GM10847 (cell line): Measurements from ENCODE around the gene MLANA.

ENCODE experiments used
- POLR2A ChIP-seq: IDR thresholded peaks from 2 replicates; pipeline ENCODE4 v1.6.1; 2011; ENCODE audit not compliant: insufficient read length; ENCODE audit errors: extremely low read depth

MLANA gene

DNA sequence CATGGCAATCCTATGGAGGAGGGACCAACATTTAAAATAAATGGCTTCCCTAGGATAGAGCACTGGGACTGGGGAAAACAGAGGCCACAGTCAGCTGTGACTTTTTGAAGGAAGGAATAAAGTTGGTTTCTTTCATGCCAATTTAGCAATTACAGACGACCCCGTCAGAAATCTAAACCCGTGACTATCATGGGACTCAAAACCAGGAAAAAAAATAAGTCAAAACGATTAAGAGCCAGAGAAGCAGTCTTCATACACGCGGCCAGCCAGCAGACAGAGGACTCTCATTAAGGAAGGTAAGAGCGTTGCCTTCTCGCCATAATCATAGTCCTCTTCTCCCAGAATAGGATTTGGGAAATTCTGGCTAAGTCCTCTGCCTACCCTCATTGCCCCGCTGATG is at the start of gene MLANA:
MLANA (plus strand) TSS at position 249 of the 400 bp plus-strand sequence. CDS start 1,586 bp downstream, outside the sequence.
- TF ChIP-seq POLR2A = no peak

GRCh38 chr9:5841771-5842573 is 48.7 kb upstream of the MLANA start:
- no peak for TF ChIP-seq POLR2A

DNA sequence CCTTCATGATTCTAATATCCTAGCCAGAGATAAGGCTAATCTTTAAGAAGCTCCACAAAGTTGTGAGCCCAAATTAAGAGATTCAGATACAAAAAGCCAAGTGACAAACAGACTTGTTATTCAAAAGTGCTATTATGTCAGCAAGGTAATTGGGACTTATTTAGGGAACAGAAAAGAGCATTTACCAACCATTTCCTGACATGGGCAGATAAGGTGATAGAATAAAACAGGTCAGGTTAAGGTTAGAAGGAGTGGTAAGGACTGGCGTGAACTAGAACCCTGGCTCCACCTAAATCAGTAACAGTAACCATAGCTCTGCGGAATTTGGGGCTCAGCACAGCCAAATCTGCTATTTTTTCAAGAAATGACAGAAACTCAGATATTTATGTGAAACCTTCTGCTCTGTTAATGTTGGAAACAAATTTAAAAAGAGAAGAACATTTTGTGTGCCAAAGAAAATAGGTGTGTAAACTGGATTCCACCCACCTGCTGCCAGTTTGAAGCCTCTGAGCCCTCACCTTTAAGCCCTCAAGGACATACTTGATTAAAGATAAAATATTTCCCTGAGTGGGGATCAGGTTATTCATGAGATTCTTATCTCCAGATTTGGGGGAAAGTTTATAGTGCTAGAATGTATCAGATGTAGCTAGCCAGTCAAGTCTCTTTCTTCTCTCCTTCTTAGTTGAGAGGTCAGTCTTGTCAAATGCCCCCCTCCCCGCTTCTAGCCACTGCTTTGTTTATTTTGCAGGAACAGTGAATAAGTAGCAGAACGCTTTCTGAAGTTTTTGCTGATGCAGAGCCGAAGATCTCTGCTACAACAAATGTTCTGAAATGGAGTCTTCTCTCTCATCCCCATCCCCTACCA is 47.5 kb upstream of the MLANA start:
- no peak for TF ChIP-seq POLR2A

DNA sequence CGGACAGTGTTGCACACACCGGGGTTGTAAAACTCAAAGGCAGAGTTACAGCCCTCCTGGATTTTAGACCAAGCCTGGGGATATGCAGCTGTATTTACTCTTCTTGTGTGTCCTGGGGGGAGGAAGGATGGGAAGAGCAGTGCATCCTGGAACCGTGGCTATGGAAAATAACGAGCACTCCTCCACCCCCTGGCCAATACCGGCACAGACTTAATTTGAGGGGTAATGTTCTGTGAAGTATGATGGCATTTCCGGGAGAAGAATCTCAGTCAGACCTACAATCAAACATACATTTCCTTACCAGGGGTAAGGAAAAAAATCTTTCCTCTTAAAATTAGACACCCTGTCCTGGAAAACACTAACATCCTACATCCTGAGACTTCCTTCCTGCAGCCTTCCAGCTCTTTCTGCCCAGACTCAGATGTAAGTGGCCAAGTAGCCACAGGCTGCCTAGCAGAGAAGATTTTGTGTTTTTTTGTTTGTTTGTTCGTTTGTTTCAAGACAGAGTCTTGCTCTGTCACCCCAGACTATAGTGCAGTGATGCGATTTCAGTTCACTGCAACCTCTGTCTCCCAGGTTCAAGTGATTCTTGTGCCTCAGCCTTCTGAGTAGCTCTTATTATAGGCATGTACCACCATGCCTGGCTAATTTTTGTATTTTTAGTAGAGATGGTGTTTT is 46.8 kb upstream of the MLANA start:
- no peak for TF ChIP-seq POLR2A

GRCh38 chr9:5845157-5845531 is 45.5 kb upstream of the MLANA start:
- TF ChIP-seq POLR2A = no peak

DNA sequence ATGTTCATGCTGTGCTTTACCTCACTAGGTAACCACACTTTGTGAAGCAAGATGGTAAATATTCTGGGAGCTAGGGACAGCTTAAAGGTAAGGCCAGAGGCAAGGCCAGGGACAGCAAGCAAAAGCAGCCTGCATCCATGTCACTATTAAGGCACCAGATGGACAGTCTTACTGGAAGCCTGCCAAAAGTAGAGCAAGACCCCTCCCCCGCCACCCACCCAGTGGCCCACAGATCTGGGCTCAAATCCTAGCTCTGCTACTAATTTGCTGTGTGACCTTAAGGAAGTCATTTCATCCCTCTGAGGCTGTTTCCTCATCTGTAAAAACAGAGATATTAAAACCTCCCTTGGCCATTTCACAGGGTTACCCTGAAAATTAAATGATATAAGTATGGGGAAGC is 44.6 kb upstream of the MLANA start:
- TF ChIP-seq POLR2A = no peak

DNA sequence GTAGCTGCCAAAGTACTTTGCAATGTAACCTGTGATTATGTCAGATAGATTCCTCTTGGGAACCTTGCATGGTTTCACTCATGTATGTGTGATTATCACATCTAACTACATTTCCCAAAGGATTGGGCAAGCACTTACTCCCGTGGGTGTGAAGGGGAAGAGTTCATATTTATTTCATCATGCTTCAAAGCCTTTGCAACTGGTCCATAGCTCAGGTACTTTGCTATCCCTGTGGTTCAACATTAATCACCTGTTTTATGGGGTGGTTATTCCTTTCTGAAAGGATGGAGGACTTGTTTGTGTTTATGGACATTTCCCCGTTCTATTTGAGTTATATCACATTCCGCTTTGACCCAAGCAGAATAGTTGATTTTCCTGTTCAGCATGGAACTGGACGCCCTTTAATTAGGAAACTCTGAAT is 44.2 kb upstream of the MLANA start:
- no peak for TF ChIP-seq POLR2A

GRCh38 chr9:5848372-5848882 is 42.3 kb upstream of the MLANA start:
- TF ChIP-seq POLR2A = no peak

GRCh38 chr9:5850724-5851122 is 40.0 kb upstream of the MLANA start:
- no peak for TF ChIP-seq POLR2A

DNA sequence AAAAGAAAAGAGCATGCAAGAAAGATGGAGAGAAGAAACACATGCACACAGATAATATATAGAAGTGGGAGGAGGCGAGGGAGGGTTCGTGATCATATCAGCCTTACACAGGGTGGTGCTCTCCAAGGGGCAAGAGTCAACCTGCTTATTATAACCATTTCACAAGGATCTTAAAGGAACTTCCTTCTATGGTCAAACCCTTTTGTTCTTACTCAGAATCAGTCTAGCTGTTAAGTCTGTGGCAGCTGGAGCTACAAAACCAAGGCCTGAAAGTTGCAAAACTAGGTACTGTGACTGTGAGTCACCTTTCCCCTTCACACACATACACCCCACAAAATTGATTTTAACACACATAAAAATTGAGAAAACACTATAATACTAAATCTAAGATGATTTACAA is 39.2 kb upstream of the MLANA start:
- no peak for TF ChIP-seq POLR2A

DNA sequence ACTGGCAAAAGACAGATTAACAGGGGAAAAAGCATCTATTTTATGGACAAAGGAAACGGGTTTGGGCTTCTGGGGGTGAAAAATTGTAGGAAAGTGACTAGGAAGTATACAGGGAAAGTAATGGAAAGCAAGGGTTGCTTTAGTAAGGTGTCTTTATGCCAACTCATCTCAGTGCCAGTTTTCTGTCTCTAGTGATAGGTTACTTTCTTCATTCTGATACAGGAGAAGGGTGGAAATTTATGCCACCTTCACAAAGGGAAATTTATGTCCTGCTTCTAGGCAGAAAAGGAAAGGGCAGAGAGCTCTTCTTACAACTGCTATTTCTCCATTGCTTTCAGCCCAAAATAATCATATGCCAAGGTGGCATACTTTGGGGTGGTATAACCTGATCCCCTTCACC is 37.7 kb upstream of the MLANA start:
- TF ChIP-seq POLR2A = no peak

GRCh38 chr9:5853617-5854016 is 37.1 kb upstream of the MLANA start:
- no peak for TF ChIP-seq POLR2A

DNA sequence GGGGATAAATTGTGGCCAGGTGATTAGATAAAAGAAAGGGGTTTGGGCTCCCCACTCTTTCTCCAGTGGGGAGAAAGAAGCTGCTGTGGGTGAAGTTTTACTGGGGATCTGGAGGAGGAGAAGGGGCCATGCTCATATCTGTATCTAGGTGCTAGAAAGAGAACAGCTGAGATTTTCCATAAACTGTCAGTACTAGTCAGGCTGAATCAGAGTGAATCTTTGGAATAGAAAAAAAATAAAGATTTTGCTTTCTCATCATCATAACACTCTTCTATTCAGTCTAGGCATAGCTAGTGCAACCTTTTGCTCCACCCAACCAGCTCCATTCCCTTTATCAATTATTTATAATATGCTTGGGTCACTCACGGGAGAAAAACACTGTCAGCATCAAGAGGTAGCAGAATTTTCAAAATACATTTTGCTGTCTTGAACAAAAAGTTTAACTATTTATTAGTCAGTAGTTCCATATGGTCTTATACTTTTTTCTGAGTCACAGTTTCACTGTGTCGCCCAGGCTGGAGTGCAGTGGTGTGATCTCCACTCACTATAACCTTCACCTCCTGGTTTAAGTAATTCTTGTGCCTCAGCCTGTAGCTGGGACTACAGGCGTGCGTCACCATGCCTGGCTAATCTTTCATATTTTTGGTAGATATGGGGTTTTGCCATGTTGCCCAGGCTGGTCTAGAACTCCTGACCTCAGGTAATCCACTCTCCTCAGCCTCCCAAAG is 36.5 kb upstream of the MLANA start:
- no peak for TF ChIP-seq POLR2A

DNA sequence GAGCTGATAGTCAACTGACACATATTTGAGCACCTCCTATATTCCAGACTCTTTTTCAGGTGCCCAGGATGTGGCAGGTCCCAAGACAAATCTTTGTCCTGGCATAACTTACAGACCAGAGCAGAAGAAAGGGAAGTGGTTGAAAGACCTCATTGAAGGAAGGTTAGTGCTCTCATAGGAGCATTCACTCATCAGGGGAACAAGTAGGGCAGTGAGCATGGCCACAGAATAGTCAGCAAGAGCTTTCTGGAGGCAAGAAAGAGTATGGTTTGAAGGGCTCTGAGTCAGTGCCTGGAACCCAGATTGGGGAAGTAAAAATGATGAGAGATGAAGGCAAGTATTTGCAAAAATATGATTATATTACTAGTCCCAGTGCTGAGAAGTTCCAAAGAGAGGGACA is 32.8 kb upstream of the MLANA start:
- TF ChIP-seq POLR2A = no peak

- no peak for TF ChIP-seq POLR2A
Observed at GRCh38 chr9:5858833-5859232, 31.9 kb upstream of the MLANA start.

DNA sequence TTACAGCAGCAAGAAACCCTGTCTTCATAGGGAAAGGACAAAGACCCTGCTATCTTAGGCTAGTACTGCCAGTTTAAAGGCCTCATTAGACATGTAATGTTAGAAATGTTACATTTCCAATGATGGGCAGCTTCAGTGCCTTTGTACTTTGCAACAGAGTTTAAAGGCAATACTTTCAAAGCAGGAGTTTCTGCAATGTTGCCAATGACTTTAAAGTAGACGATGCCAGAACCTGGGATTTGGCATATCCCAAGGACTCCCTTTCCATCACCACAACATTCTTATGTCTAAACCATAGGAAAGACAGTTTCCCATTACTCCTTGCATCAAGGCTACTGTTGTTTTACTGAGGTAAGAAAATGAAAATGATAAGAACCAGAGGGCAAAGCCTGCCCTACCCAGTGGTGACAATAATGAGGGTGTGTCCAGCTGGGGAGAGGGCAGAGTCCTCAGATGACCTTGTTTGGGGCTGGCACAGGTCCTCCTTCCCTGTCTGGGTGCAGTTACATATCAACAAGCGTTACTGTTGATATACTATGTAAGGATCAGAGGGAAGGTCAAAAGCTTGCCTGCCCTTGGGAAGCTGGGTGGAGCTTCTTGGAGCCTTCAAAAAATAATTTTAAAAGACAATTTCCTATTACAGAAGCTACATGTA is 27.5 kb upstream of the MLANA start:
- no peak for TF ChIP-seq POLR2A
